Muscle layer of colon (tissue), 2 donors: ENCODE results near the gene FAM53A.

Source experiments
- H3K27ac ChIP-seq: one replicate; pipeline ENCODE4 v1.7.0; 2013; ENCODE audit warnings: low read depth, mild to moderate bottlenecking, low read length, moderate library complexity
- H3K27me3 ChIP-seq, 2 donors: one replicate each; pipeline ENCODE4 v1.7.0; 2013; ENCODE audit warnings: low read length in 2 of 2, mild to moderate bottlenecking in 2 of 2; ENCODE audit not compliant: insufficient read depth in 2 of 2, control insufficient read depth in 1 of 2
- H3K36me3 ChIP-seq: one replicate; pipeline ENCODE4 v1.7.0; 2013; ENCODE audit warnings: mild to moderate bottlenecking, low read length; ENCODE audit not compliant: insufficient read depth
- H3K4me1 ChIP-seq: one replicate; pipeline ENCODE4 v1.7.0; 2013; ENCODE audit warnings: mild to moderate bottlenecking, low read length; ENCODE audit not compliant: insufficient read depth
- H3K4me3 ChIP-seq, 2 donors: one replicate each; pipeline ENCODE4 v1.7.0; 2013; ENCODE audit warnings: low read length in 2 of 2, low read depth in 1 of 2, mild to moderate bottlenecking in 1 of 2, moderate library complexity in 1 of 2
- H3K9ac ChIP-seq: one replicate; pipeline ENCODE4 v1.7.0; 2013; ENCODE audit warnings: low read length
- H3K9me3 ChIP-seq: one replicate; pipeline ENCODE4 v1.7.0; 2013; ENCODE audit warnings: mild to moderate bottlenecking, low read length
- donor health status: abdominal sarcoma.
- donor health status: Adenocarcinoma of cecum.

FAM53A gene, protein sequence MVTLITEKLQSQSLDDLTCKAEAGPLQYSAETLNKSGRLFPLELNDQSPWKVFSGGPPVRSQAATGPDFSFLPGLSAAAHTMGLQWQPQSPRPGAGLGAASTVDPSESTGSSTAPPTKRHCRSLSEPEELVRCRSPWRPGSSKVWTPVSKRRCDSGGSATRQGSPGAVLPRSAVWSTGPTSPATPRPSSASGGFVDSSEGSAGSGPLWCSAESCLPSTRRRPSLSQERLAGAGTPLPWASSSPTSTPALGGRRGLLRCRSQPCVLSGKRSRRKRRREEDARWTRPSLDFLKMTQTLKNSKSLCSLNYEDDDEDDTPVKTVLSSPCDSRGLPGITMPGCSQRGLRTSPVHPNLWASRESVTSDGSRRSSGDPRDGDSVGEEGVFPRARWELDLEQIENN

DNA sequence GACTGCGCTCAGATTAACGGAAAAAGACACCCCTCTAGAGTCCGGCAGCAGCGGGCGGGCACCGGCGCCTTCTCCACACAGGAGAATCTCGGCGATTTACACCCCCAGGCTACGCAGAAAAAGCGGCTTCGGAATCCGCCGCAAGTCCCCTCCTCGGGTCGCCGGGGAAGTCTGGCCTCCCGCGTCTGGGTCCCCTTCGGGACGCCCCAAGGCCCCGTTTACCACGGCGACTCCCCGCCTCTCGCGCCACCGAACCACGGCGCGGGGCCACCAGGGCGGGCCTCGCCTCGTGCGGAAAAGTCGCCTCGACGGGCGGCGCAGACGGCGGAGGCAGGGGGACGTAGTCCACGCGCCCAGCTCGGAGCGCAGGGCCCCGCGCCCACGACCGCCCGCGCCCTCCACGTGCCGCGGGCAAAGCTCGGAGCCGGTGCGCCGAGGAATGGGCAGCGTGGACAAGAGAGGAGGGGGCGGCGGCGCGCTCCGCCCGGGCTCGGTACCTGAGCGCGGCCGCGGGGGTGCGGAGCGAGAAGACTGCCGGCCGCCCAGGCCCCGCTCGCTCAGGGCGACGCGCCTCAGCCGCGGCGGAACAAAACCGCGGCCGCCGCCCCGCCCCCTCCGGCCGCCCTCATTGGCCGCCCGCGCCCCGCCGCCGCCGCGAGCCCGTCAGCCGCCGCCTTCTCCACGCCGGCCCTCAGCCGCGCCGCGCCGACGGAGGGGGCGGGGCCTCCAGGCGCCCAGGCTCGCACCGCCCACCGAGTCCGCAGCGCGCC lies at the start of gene FAM53A:
FAM53A (minus strand) TSS at position 578 of the 770 bp plus-strand sequence. CDS start 15,572 bp downstream, outside the sequence.
- H3K27me3 ChIP-seq: no peaks in the 10 kb centered on the region
- H3K4me3 ChIP-seq: peak within 1 kb of the TSS; percentile 55 to 63
- peak within 1 kb of the TSS; percentile 81 for H3K27ac ChIP-seq
- peak within 1 kb of the TSS; percentile 27 for H3K9ac ChIP-seq
- no peaks in the 10 kb centered on the region for H3K36me3 ChIP-seq
- no peaks in the 10 kb centered on the region for H3K9me3 ChIP-seq
- H3K4me1 ChIP-seq: peaks cover 8% of the 10 kb centered on the region

DNA sequence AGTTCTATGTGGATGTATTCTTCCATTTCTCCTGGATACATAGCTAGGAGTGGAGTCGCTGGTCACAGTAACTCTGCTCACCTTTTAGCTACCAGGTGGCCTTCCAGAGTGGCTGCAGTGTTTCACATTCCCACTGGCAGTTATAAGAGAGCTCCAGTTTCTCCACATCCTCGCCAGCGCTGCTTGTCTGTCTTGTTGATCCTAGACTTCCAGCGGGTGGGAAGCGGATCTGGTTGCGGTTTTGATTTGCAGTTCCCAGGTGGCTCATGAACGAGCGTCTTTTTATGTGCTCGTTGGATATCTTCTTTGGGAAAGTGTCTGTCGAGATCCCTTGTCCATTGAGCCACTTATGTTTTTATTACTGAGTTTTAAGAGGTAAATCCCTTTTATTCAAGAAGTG lies 48.8 kb upstream of the FAM53A start:
- Histone ChIP-seq H3K4me1 (no peaks in the 10 kb centered on the region), H3K9ac (no peak overlapping the region), H3K9me3 (no peaks in the 10 kb centered on the region), H3K36me3 (peaks cover 2% of the 10 kb centered on the region), H3K27ac (no peak overlapping the region), H3K4me3 (no peak overlapping the region), H3K27me3 (no peaks in the 10 kb centered on the region)

DNA sequence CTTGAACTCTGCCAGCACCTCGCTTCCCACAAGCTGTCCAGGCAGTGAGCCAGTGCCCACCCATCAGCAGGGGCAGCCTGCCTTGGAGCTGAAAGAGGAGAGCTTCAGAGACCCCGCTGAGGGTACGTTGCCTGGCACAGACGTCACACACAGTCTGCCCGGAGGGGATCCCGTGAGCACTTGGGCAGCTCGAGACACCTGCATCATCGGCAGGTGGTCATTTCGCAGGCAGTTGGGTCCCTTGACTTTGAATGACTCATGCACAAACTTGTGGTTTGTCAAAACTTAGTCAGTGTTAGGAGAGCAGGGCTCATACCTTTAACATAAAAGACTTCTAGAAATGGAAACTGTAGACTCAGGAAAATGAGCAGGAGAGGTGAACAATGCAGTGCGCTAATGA lies 47.1 kb upstream of the FAM53A start:
- H3K27me3 ChIP-seq: no peaks in the 10 kb centered on the region
- no peak overlapping the region for H3K9ac ChIP-seq
- no peaks in the 10 kb centered on the region for H3K9me3 ChIP-seq
- no peaks in the 10 kb centered on the region for H3K36me3 ChIP-seq
- no peak overlapping the region for H3K4me3 ChIP-seq
- H3K4me1 ChIP-seq: no peaks in the 10 kb centered on the region
- H3K27ac ChIP-seq: no peak overlapping the region

DNA sequence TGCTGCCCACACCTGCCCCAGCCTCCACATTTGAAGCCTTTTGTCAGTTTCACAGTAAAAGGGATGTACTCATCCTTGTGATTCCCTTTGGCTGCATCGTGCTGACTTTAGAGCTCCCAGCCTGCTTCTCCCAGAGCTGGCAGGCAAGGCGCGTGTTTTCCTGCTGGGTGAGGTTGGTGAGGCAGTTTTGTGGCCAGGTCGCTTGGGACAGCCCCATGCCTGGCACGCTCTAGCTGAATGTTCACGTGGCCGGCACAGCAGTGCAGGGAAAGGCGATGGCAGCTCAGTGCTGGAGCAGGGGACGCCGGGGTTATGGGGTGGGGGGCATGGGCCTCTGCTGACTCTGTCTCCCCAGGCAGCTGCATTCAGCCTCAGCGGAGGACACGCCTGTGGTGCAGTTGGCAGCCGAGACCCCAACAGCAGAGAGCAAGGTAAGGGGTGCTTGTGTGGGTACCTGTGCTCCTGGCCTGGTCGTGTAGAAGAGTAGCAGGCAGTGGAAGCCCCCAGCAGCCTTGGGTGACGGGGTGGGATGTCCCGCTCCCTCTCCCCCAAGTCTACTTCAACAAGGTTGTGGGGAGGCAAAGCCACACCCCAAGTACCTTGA lies 46.5 kb upstream of the FAM53A start:
- Histone ChIP-seq H3K9ac (no peak overlapping the region), H3K4me1 (no peaks in the 10 kb centered on the region), H3K27ac (no peak overlapping the region), H3K36me3 (no peaks in the 10 kb centered on the region), H3K4me3 (no peak overlapping the region), H3K27me3 (no peaks in the 10 kb centered on the region), H3K9me3 (no peaks in the 10 kb centered on the region)

DNA sequence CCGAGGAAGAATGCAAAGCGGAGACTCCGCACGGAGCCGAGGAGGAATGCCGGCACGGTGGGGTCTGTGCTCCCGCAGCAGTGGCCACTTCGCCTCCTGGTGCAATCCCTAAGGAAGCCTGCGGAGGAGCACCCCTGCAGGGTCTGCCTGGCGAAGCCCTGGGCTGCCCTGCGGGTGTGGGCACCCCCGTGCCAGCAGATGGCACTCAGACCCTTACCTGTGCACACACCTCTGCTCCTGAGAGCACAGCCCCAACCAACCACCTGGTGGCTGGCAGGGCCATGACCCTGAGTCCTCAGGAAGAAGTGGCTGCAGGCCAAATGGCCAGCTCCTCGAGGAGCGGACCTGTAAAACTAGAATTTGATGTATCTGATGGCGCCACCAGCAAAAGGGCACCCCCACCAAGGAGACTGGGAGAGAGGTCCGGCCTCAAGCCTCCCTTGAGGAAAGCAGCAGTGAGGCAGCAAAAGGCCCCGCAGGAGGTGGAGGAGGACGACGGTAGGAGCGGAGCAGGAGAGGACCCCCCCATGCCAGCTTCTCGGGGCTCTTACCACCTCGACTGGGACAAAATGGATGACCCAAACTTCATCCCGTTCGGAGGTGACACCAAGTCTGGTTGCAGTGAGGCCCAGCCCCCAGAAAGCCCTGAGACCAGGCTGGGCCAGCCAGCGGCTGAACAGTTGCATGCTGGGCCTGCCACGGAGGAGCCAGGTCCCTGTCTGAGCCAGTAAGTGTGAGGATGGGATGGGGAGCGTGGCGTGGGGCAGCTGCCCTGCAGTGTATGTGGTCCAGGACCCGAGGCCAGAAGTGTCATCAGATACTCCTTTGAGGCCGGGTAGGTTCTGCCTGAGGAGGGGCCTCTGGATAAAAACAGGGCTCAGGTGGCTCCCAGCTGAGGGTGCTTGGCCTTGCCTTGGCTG lies 44.2 kb upstream of the FAM53A start:
- Histone ChIP-seq H3K27ac (no peak overlapping the region), H3K27me3 (no peaks in the 10 kb centered on the region), H3K9me3 (no peaks in the 10 kb centered on the region), H3K36me3 (no peaks in the 10 kb centered on the region), H3K9ac (no peak overlapping the region), H3K4me3 (no peak overlapping the region), H3K4me1 (no peaks in the 10 kb centered on the region)

DNA sequence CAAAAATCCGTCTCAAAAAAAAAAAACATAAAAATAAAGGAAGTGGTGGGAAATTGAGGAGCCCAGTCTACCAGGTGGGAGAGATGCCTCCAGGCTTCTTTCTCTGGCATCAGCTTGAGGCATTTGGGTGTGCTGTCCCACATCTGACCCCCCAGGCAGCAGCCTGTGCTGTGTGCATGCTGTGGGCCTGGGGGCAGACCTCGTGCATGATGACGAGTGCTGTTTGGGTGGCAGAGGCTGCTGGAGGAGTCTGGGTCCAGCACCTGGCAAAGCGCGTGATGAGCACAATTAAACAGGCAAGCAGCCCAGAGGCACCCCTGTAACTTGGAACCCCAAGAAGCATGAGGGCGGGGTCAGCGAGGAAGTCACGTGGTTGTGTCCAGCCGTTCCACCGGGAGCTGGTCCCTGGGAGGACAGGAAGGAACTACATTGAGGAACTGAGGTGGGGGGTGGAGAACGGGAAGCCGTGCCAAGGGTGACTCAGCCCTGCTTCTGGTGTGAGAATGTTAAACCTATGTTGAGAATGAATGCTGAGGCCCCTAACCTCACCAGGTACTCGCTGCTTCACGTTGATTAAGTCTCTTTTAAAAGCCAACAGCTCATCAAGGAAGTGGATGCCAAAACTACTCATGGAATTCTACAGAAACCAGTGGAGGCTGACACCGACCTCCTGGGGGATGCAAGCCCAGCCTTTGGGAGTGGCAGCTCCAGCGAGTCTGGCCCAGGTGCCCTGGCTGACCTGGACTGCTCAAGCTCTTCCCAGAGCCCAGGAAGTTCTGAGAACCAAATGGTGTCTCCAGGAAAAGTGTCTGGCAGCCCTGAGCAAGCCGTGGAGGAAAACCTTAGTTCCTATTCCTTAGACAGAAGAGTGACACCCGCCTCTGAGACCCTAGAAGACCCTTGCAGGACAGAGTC lies 43.3 kb upstream of the FAM53A start:
- Histone ChIP-seq H3K36me3 (no peaks in the 10 kb centered on the region), H3K4me3 (no peak overlapping the region), H3K27me3 (no peaks in the 10 kb centered on the region), H3K9me3 (no peaks in the 10 kb centered on the region), H3K27ac (no peak overlapping the region), H3K9ac (no peak overlapping the region), H3K4me1 (peaks cover 3% of the 10 kb centered on the region)

DNA sequence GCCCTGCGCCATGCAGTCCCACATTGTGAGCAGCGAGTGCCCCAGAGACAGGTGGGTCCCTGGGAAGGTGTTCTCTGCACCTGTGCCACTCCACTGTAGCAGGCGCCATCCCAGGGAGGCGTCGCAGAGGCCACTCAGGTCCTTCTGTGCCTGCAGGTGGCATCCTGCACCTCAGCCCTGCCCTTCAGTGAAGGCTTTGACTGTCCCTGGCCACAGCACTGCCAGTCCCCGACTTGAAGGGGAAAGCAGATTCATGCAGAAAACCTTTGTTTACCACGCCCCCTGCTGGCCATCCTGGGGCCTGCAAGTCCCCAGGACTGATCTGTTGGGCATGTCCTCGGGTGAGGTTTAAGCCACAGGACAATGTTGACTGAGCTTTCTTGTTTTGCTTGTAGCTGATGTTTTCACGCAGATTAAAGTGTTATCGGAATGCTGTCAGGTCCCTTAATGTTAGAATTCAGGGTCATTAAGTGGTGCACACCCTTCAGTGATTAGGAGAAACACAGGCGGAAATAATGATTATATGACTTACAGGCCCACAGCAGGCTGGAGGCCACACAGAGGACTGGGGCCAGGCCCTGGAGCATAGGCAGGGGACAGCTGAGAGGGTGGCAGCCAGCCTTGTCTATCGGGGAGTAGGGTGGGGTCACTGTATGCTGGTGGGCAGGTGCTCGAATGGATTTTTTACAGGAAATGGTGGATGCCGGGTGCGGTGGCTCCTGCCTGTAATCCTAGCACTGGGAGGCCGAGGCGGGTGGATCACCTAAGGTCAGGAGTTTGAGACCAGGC lies 42.2 kb upstream of the FAM53A start:
- Histone ChIP-seq H3K27ac (no peak overlapping the region), H3K9me3 (no peaks in the 10 kb centered on the region), H3K4me3 (no peak overlapping the region), H3K4me1 (peaks cover 3% of the 10 kb centered on the region), H3K9ac (no peak overlapping the region), H3K27me3 (no peaks in the 10 kb centered on the region), H3K36me3 (no peaks in the 10 kb centered on the region)

DNA sequence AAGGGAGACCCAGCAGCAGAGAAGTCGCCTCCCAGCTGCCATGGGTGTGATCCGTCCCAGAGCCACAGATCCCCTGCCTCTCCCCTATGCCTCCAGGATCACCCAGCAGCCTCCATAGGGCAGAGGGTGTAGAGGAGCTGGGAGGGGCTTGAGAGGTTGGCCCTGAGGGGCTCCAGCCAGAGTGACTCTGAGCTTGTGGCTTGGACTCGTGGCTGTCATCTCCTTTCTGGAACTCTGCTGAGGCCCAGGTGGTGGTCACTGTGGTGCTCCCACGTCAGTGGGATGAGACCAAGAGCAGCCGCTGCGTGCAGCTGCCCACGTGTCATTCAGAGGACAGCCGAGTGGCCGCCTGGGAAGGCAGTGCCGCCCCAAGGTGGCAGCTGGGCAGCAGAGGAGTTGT lies 41.4 kb upstream of the FAM53A start:
- H3K4me1 ChIP-seq: peaks cover 3% of the 10 kb centered on the region
- no peak overlapping the region for H3K27ac ChIP-seq
- H3K27me3 ChIP-seq: no peaks in the 10 kb centered on the region
- H3K4me3 ChIP-seq: no peak overlapping the region
- no peak overlapping the region for H3K9ac ChIP-seq
- no peaks in the 10 kb centered on the region for H3K9me3 ChIP-seq
- no peaks in the 10 kb centered on the region for H3K36me3 ChIP-seq

DNA sequence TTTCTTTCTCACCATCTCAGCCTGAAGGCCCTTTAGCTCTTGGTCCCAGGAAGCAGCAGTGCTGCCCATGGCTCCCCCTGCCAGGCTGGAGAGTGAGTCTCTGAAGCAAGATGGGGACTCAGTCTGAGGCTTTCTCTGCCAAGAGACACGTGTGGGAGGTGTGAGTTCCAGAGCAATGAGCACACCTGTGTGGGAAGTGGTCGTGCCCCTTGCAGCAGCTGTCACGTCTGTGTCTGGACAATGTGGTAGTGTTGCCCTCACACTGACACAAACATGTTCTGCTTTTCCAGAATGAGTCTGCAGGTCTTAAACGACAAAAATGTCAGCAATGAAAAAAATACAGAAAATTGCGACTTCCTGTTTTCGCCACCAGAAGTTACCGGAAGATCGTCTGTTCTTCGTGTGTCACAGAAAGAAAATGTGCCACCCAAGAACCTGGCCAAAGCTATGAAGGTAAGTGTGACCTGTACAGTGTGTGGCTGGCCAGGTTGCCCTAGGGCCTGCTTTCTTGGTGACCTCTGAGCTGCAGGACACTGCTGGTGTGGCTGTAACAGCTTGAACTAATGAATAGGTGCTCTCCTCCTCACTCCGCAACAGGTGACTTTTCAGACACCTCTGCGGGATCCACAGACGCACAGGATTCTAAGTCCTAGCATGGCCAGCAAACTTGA lies 39.2 kb upstream of the FAM53A start:
- Histone ChIP-seq H3K27ac (no peak overlapping the region), H3K4me1 (peaks cover 12% of the 10 kb centered on the region), H3K4me3 (no peak overlapping the region), H3K9me3 (no peaks in the 10 kb centered on the region), H3K27me3 (no peaks in the 10 kb centered on the region), H3K9ac (no peak overlapping the region), H3K36me3 (peaks cover 8% of the 10 kb centered on the region)
